GM12865 (cell line): ENCODE measurements around the gene CEP95.

Experiments used
- DNase-seq: peaks from one replicate; pipeline ENCODE4 v3.0.0; 2010; ENCODE audit warnings: low read depth
- H3K4me3 ChIP-seq: 2 replicates; pipeline ENCODE4 v1.5.1; 2011; ENCODE audit warnings: mild to moderate bottlenecking, low read depth, low read length, control low read depth
- TF ChIP-seq, protein P1 (sequence below): IDR thresholded peaks from 2 replicates; pipeline ENCODE4 v1.5.1; 2011; ENCODE audit warnings: low read length, control low read depth, low read depth, inconsistent platforms; ENCODE audit not compliant: insufficient read depth; ENCODE audit errors: missing control alignments

CEP95 gene

DNA sequence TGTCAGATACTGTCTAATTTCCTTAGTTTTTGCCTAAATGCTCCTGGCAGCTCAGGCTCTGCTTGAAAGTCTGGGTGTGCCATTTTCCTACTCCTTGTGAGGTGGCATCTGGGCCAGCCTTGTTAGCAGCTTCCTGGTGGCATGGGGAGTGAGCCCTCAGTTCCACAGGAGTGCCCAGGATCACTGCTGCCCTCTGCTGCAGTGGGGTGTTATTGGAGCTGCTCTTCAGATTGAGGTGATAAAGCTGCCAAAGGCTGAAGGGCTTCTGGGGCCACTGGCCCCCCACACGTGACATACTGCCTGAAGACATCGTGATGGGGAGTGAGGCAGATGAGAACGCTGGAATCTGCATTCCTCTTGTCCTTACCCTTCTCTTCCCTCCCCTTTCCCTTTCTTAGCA is 27.4 kb downstream of the CEP95 start:
- peak; percentile 3 for DNase-seq
- no peak overlapping the region for H3K4me3 ChIP-seq
- TF ChIP-seq, protein P1, sequence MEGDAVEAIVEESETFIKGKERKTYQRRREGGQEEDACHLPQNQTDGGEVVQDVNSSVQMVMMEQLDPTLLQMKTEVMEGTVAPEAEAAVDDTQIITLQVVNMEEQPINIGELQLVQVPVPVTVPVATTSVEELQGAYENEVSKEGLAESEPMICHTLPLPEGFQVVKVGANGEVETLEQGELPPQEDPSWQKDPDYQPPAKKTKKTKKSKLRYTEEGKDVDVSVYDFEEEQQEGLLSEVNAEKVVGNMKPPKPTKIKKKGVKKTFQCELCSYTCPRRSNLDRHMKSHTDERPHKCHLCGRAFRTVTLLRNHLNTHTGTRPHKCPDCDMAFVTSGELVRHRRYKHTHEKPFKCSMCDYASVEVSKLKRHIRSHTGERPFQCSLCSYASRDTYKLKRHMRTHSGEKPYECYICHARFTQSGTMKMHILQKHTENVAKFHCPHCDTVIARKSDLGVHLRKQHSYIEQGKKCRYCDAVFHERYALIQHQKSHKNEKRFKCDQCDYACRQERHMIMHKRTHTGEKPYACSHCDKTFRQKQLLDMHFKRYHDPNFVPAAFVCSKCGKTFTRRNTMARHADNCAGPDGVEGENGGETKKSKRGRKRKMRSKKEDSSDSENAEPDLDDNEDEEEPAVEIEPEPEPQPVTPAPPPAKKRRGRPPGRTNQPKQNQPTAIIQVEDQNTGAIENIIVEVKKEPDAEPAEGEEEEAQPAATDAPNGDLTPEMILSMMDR = peak; percentile 11

DNA sequence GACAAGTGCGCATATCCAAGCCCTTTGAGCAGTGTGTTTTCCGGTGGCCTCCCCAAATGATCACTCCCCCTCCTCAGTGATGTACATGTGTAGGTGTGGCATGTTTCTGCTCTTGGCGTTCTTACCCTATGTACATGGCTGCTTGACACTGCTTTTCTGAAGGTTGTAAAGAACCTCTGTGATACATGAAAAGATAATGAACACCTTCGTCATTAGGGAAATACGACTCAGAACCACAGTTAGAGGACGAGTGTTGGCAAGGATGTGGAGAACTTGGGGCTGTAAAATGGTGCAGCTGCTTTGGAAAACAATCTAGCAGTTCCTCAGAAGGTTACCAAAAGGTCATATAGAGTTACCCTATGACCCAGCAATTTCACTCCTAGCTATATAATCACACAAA is 28.6 kb downstream of the CEP95 start:
- TF ChIP-seq, protein P1 = no peak
- DNase-seq = no peak
- no peak overlapping the region for H3K4me3 ChIP-seq

DNA sequence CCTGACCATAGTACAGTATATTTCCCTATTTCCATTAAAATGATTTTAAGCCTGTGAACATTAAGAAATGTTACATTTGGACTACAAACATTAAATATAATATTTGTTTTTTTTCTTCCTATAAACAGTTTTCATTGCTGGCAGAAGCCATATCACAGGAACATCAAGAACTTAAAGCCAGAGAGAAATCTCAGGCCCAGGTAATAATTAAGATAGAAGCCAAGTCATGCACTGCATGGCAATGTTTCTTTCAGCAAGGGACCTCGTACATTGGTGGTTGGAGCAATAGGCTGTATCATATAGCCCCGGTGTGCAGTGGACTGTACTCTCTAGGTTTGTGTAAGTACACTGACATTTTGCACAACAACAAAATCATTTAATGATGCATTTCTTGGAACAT is 30.1 kb downstream of the CEP95 start:
- no peak overlapping the region for H3K4me3 ChIP-seq
- no peak for DNase-seq
- TF ChIP-seq, protein P1 = no peak

DNA sequence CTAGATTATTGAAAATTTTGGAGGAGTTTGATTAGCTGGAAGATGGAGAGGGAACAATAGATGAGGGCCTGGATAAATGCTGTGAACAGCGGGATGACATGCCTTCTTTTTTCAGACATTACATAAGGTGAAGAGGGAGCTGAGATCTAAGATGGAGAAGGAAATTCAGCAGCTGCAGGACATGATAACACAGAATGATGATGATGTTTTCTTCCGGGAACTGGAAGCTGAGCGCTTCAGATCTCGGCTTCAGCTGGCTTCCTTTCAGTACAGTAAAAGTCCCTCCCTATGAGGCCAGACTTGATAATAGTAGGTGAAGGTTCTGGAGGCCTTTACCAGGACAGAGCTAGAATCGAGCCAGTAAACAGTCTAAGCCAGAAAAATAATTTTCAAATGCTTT is 30.7 kb downstream of the CEP95 start:
- TF ChIP-seq, protein P1 = no peak
- no peak for DNase-seq
- H3K4me3 ChIP-seq = no peak overlapping the region

DNA sequence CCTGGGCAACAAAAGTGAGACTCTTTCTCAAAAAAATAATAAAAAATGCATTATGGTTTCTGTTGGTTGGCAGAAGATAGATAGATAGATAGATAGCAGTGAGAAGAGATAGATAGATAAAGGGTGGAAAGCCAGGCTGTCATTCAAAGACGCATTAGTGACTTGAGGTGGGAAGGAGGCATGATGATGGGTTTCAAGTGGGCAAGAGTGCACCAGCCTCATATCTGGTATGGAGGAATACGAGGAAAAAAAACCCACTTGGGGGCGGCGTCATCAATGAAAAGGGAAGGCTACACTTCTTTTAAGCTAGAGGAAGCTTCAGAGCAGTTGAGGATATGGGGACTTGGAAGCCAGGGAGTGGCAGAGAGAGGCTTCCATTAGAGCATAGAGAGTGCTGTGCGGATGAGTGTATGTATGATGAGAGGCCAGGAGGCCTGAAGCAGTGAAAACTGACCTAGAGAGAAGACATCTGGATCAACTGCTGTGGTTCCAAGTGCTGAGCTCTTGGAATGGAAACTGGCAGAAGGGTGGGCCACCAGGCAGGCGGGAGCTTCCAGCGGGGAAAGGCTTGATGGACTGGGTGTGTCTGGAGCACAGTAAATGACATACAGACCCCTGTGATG is 31.8 kb downstream of the CEP95 start:
- DNase-seq = no peak
- H3K4me3 ChIP-seq = no peak overlapping the region
- TF ChIP-seq, protein P1 = no peak

DNA sequence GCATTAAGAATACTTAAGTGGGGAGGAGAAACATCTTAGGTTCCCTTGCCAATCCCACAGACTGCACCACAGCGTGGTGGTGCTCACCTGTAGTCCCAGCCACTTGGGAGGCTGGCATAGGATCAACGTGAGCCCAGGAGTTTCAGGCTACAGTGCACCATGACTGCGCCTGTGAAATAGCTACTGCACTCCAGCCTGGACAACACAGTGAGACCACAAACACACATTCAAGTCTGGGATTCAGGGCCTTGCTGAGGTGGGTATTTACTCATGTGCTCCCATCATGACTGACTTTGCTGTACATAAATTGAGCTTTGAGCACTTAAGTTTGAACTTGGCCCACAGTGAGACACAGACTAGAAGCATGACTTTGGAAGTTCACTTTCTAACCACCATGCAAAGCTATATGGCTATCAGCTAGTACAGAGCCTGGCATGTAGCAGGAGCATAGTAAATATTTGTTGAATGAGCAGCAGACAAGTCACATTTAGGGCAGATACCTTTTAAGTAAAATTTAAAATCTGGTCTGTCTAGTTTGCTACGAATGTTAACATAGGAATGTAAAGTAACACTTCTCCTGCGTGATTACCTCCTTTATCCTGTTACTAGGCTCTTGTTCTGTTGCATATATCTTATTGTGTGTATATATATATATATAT is 33.5 kb downstream of the CEP95 start:
- TF ChIP-seq, protein P1 = no peak
- no peak for DNase-seq
- no peak overlapping the region for H3K4me3 ChIP-seq

DNA sequence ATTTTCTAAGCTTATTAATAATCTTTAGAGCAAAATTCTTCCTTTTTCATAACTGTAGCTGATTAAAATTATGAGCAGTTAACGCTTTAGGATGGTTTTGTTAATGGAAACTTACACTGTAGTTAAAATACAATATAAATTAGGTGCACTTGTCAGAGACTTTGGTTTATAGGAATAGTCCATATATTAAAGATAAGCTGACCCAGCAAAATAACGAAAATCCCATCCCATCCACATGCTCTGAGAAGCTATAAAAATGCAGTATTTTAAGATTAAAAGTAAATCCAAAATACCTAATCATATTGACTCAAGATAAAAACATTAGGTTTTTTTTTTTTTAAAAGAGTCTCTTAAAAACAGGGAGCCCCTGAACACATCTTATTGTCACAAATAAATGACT is 38.0 kb downstream of the CEP95 start:
- no peak for DNase-seq
- TF ChIP-seq, protein P1 = no peak
- no peak overlapping the region for H3K4me3 ChIP-seq
